ENCODE results near the gene MACC1. TPM values are rescaled to one million over a fixed set of nuclear protein-coding genes. Genes with fewer than 3 reads are reported as not detected.
"Not testable (repeated sequence)": the region's sequence is repeated elsewhere in the genome, so short reads cannot be mapped to it uniquely, and the experiment has no call there.

Gene MACC1
- total RNA-seq, 1 donor: 0.36 TPM

DNA sequence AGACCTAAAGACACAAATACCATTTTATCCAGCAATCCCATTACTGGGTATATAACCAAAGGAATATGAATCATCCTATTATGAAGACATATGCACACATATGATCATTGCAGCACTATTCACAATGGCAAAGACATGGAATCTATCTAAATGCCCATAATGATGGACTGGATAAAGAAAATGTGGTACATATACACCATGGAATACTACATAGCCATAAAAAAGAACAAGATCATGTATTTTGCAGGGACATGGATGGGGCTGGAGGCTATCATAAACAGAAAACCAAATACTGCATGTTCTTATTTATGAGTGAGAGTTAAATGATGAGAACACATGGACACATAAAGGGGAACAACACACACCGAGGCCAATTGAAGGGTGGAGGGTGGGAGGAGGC is 3.8 kb downstream of the MACC1 start:
- H3K4me1 ChIP-seq (ENCODE audit: insufficient read depth, low read length): no peaks in the 10 kb centered on the region
- H3K9me3 ChIP-seq (ENCODE audit: low read depth, low read length): no peaks in the 10 kb centered on the region
- no peak overlapping the region for H3K4me2 ChIP-seq (ENCODE audit: insufficient read depth, low read length)
- DNase-seq (ENCODE audit: insufficient read length, low spot score, missing footprints): no peak
- TF ChIP-seq, protein P1, sequence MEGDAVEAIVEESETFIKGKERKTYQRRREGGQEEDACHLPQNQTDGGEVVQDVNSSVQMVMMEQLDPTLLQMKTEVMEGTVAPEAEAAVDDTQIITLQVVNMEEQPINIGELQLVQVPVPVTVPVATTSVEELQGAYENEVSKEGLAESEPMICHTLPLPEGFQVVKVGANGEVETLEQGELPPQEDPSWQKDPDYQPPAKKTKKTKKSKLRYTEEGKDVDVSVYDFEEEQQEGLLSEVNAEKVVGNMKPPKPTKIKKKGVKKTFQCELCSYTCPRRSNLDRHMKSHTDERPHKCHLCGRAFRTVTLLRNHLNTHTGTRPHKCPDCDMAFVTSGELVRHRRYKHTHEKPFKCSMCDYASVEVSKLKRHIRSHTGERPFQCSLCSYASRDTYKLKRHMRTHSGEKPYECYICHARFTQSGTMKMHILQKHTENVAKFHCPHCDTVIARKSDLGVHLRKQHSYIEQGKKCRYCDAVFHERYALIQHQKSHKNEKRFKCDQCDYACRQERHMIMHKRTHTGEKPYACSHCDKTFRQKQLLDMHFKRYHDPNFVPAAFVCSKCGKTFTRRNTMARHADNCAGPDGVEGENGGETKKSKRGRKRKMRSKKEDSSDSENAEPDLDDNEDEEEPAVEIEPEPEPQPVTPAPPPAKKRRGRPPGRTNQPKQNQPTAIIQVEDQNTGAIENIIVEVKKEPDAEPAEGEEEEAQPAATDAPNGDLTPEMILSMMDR (IDR thresholded peaks at IDR 0.05; ENCODE audit: extremely low read depth, low read depth, low read length): no peak
- no peaks in the 10 kb centered on the region for H3K36me3 ChIP-seq (ENCODE audit: insufficient read depth, low read length)
- H3K27ac ChIP-seq (ENCODE audit: low read depth, low read length): no peak overlapping the region
- no peaks in the 10 kb centered on the region for H4K20me1 ChIP-seq (ENCODE audit: insufficient read depth, low read length)
- no peak overlapping the region for H3K4me3 ChIP-seq (ENCODE audit: insufficient read depth, low read length)
- H2AFZ ChIP-seq (ENCODE audit: low read length): no peak overlapping the region
- H3K27me3 ChIP-seq (ENCODE audit: insufficient read depth, low read length): no peaks in the 10 kb centered on the region
- no peaks in the 10 kb centered on the region for H3K79me2 ChIP-seq (ENCODE audit: insufficient read depth, low read length)

DNA sequence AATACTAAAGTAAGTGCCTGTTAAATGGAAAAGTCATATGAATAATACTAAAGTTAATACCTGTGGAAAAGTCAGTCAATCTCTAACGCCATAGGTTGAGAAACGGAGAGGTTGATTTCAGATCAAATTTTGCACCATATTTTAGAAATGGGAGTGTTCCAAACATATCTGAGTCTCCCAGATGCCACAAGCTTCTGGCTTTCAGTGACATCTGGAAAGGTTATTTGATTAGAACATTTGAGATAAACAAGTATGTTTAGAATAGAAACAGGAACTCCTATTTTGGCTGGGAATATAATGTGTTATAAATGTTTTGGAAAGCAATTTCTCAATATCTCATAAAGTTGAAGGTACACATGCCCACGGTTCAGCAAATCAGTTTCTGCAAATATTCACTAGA is 5.8 kb downstream of the MACC1 start:
- Histone ChIP-seq H3K79me2 (ENCODE audit: insufficient read depth, low read length) (no peaks in the 10 kb centered on the region), H3K27me3 (ENCODE audit: insufficient read depth, low read length) (no peaks in the 10 kb centered on the region), H3K36me3 (ENCODE audit: insufficient read depth, low read length) (no peaks in the 10 kb centered on the region), H3K4me1 (ENCODE audit: insufficient read depth, low read length) (no peaks in the 10 kb centered on the region), H2AFZ (ENCODE audit: low read length) (no peak overlapping the region), H3K4me2 (ENCODE audit: insufficient read depth, low read length) (no peak overlapping the region), H3K4me3 (ENCODE audit: insufficient read depth, low read length) (no peak overlapping the region), H3K9me3 (ENCODE audit: low read depth, low read length) (no peaks in the 10 kb centered on the region), H4K20me1 (ENCODE audit: insufficient read depth, low read length) (no peaks in the 10 kb centered on the region), H3K27ac (ENCODE audit: low read depth, low read length) (no peak overlapping the region)
- DNase-seq (ENCODE audit: insufficient read length, low spot score, missing footprints): no peak
- TF ChIP-seq, protein P1 (IDR thresholded peaks at IDR 0.05; ENCODE audit: extremely low read depth, low read depth, low read length): no peak

DNA sequence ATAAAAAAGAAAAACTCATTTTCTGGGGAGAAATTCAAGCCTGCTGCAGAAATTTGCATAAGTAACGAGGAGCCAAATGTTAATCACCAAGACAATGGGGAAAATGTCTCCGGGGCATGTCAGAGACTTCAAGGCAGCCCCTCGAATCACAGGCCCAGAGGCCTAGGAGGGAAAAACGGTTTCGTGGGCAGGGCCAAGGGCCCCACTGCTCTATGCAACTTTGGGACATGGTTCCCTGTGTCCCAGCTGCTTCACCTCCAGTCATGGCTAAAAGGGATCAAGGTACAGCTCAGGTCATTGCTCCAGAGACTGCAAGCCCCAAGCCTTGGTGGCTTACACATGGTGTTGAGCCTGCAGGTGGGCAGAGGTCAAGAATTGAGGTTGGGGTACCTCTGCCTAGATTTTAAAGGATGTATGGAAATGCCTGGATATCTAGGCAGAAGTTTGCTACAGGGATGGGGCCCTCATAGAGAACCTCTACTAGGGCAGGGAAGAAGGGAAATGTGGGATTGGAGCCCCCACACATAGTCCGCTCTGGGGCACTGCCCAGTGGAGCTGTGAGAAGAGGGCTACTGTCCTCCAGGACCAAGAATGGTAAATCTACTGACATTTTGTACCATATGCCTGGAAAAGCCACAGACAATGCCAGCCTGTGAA is 8.4 kb downstream of the MACC1 start:
- no peaks in the 10 kb centered on the region for H4K20me1 ChIP-seq (ENCODE audit: insufficient read depth, low read length)
- no peaks in the 10 kb centered on the region for H3K4me1 ChIP-seq (ENCODE audit: insufficient read depth, low read length)
- H3K4me3 ChIP-seq (ENCODE audit: insufficient read depth, low read length): no peak overlapping the region
- no peaks in the 10 kb centered on the region for H3K36me3 ChIP-seq (ENCODE audit: insufficient read depth, low read length)
- no peaks in the 10 kb centered on the region for H3K9me3 ChIP-seq (ENCODE audit: low read depth, low read length)
- DNase-seq (ENCODE audit: insufficient read length, low spot score, missing footprints): no peak
- no peaks in the 10 kb centered on the region for H3K79me2 ChIP-seq (ENCODE audit: insufficient read depth, low read length)
- no peak overlapping the region for H3K27ac ChIP-seq (ENCODE audit: low read depth, low read length)
- TF ChIP-seq, protein P1 (IDR thresholded peaks at IDR 0.05; ENCODE audit: extremely low read depth, low read depth, low read length): no peak
- no peaks in the 10 kb centered on the region for H3K27me3 ChIP-seq (ENCODE audit: insufficient read depth, low read length)
- no peak overlapping the region for H3K4me2 ChIP-seq (ENCODE audit: insufficient read depth, low read length)
- H2AFZ ChIP-seq (ENCODE audit: low read length): no peak overlapping the region

DNA sequence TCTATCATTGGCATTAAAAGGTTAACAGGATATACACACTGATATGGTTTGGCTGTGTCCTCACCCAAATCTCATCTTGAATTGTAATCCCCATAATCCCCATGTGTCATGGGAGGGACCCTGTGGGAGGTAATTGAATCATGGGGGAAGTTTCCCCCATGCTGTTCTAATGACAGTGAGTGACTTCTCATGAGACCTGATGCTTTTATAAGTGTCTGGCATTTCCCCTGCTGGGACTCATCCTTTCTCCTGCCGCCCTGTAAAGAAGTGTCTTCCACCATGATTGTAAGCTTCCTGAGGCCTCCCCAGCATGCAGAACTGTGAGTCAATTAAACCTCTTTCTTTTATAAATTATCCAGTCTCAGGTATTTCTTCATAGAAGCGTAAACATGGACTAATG is 9.4 kb downstream of the MACC1 start:
- H2AFZ ChIP-seq (ENCODE audit: low read length); DNase-seq (ENCODE audit: insufficient read length, low spot score, missing footprints); H3K4me1 ChIP-seq (ENCODE audit: insufficient read depth, low read length); H3K27me3 ChIP-seq (ENCODE audit: insufficient read depth, low read length); H4K20me1 ChIP-seq (ENCODE audit: insufficient read depth, low read length); H3K9me3 ChIP-seq (ENCODE audit: low read depth, low read length); H3K4me2 ChIP-seq (ENCODE audit: insufficient read depth, low read length); H3K79me2 ChIP-seq (ENCODE audit: insufficient read depth, low read length); H3K27ac ChIP-seq (ENCODE audit: low read depth, low read length); H3K4me3 ChIP-seq (ENCODE audit: insufficient read depth, low read length); H3K36me3 ChIP-seq (ENCODE audit: insufficient read depth, low read length): not testable (repeated sequence)
